Bone marrow (tissue), 2 donors: ENCODE measurements around the gene SPIRE2.

Experiments used
- DNase-seq, 2 donors: peaks; one replicate each; lab custom pipeline; 2025; lab: John Stamatoyannopoulos, UW

Gene SPIRE2

GRCh38 chr16:89841275-89841674, 13.0 kb downstream of the SPIRE2 start:
- DNase-seq, result no peak

GRCh38 chr16:89842471-89843408, 14.5 kb downstream of the SPIRE2 start:
- no peak for DNase-seq

- DNase-seq, result no peak
These were observed 15.4 kb downstream of the SPIRE2 start for GRCh38 chr16:89843409-89844350.

- DNase-seq, result no peak
These were observed 16.6 kb downstream of the SPIRE2 start for GRCh38 chr16:89844739-89845339.

GRCh38 chr16:89845417-89845816, 17.1 kb downstream of the SPIRE2 start:
- no peak for DNase-seq

- DNase-seq, result no peak
These were observed 19.0 kb downstream of the SPIRE2 start for GRCh38 chr16:89847051-89847939.

GRCh38 chr16:89847940-89848297, 19.6 kb downstream of the SPIRE2 start:
- DNase-seq, result no peak

GRCh38 chr16:89848974-89849373, 20.7 kb downstream of the SPIRE2 start:
- no peak for DNase-seq

GRCh38 chr16:89853306-89853993, 25.2 kb downstream of the SPIRE2 start:
- no peak for DNase-seq

GRCh38 chr16:89855301-89855945, 27.1 kb downstream of the SPIRE2 start:
- DNase-seq, result no peak

GRCh38 chr16:89855986-89856385, 27.7 kb downstream of the SPIRE2 start:
- DNase-seq, result no peak

GRCh38 chr16:89858973-89859614, 30.8 kb downstream of the SPIRE2 start:
- no peak for DNase-seq

- DNase-seq, result no peak
These were observed 31.3 kb downstream of the SPIRE2 start for GRCh38 chr16:89859615-89860007.

GRCh38 chr16:89860747-89861304, 32.6 kb downstream of the SPIRE2 start:
- peak; percentile 30 to 49 for DNase-seq

- no peak for DNase-seq
These were observed 33.4 kb downstream of the SPIRE2 start for GRCh38 chr16:89861648-89862047.

- DNase-seq, result no peak
These were observed 34.5 kb downstream of the SPIRE2 start for GRCh38 chr16:89862732-89863131.

- DNase-seq, result peak; percentile 35 to 49
These were observed 35.7 kb downstream of the SPIRE2 start for GRCh38 chr16:89863741-89864526.

GRCh38 chr16:89864527-89864820, 36.2 kb downstream of the SPIRE2 start:
- no peak for DNase-seq

- no peak for DNase-seq
These were observed 39.6 kb downstream of the SPIRE2 start for GRCh38 chr16:89867918-89868317.
